ENCODE measurements around the gene GAS2.

DNA sequence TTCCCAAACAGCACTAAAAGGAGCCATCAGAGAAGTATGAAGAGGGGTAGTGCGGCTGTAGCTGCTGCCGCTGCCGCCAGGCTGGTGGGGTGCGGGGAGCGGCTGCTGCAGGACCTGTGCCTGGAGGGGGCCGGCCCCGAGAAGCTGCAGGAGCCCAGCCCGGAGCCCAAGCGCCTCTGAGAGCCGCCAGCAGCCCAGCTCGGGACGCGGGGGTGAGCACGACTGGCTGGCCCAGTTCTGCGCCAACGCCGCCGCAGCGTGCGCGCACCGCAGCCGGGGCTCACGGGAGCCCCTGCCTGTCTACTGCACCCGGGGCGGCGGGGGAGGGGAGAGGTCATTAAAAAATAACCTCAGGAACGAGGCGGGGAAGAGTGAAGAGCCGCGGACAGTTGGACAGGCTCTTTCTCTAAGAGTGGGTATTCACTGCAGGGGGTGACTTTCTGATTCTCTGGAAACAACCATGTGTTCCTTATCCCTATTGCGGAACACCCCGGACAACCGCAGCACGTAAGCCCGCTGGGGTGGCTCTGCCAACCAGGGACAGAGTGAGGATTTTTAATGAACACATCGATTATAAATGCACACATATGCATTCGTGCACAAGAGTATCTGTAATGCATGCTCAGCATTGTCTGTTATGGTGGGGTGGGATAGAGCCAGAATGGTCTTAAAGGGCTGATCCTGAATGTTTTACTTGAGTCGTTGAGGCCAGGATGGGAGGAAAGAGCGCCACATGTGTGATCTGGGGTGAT, 453 bp downstream of the GAS2 start:
- TF ChIP-seq, protein P1, sequence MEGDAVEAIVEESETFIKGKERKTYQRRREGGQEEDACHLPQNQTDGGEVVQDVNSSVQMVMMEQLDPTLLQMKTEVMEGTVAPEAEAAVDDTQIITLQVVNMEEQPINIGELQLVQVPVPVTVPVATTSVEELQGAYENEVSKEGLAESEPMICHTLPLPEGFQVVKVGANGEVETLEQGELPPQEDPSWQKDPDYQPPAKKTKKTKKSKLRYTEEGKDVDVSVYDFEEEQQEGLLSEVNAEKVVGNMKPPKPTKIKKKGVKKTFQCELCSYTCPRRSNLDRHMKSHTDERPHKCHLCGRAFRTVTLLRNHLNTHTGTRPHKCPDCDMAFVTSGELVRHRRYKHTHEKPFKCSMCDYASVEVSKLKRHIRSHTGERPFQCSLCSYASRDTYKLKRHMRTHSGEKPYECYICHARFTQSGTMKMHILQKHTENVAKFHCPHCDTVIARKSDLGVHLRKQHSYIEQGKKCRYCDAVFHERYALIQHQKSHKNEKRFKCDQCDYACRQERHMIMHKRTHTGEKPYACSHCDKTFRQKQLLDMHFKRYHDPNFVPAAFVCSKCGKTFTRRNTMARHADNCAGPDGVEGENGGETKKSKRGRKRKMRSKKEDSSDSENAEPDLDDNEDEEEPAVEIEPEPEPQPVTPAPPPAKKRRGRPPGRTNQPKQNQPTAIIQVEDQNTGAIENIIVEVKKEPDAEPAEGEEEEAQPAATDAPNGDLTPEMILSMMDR (IDR thresholded peaks at IDR 0.05): peak in 4 of 12 donors; percentile 14 to 29 (median 19)
- TF ChIP-seq POLR2A (IDR thresholded peaks at IDR 0.05): no peak
